HEK293T (cell line): ENCODE measurements around the gene MSMP.

ENCODE experiments used
- ARNT ChIP-seq: fragments of 450-650 bp; IDR thresholded peaks from 2 replicates; pipeline ENCODE4 v1.6.1; 2017; ENCODE audit warnings: mild to moderate bottlenecking
- ELF4 ChIP-seq: fragments of 450-650 bp; IDR thresholded peaks from 2 replicates; pipeline ENCODE4 v1.6.1; 2017; ENCODE audit warnings: antibody characterized with exemption
- FOXK2 ChIP-seq: fragments of 450-650 bp; IDR thresholded peaks from 2 replicates; pipeline ENCODE4 v1.6.1; 2016; ENCODE audit warnings: mild to moderate bottlenecking
- LEF1 ChIP-seq: fragments of 450-650 bp; IDR thresholded peaks from 2 replicates; pipeline ENCODE4 v1.6.1; 2017; ENCODE audit warnings: mild to moderate bottlenecking, borderline replicate concordance
- PKNOX1 ChIP-seq: fragments of 450-650 bp; IDR thresholded peaks from 2 replicates; pipeline ENCODE4 v1.6.1; 2016
- SP1 ChIP-seq: fragments of 450-650 bp; IDR thresholded peaks from 2 replicates; pipeline ENCODE4 v1.6.1; 2017
- SUZ12 ChIP-seq: fragments of 450-650 bp; IDR thresholded peaks from 2 replicates; pipeline ENCODE4 v1.6.1; 2016; ENCODE audit warnings: mild to moderate bottlenecking
- ZNF384 ChIP-seq: fragments of 450-650 bp; IDR thresholded peaks from 2 replicates; pipeline ENCODE4 v1.6.1; 2016

DNA sequence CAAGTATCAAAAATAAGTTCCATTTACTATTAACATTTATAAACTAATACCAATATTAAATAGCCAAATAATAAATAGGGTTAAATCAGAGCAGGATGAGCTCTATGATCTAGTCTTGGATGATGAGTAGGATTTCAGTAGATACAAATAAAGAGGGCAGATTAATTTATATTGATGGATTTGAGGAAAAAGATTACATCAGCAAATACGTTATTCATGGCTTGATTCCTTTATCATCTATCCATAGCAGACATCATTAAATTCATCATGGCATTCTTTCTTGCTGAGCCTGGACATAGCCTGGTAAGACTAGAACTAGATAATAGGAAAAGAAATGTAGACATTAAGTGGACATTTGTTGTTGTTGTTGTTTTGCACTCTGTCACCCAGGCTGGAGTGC, 13.4 kb upstream of the MSMP start:
- TF ChIP-seq LEF1 (no peak), FOXK2 (no peak), SUZ12 (no peak), ELF4 (no peak), ARNT (no peak), SP1 (no peak), PKNOX1 (no peak), ZNF384 (no peak)
